ENCODE measurements around the gene KIF5A.

KIF5A gene

DNA sequence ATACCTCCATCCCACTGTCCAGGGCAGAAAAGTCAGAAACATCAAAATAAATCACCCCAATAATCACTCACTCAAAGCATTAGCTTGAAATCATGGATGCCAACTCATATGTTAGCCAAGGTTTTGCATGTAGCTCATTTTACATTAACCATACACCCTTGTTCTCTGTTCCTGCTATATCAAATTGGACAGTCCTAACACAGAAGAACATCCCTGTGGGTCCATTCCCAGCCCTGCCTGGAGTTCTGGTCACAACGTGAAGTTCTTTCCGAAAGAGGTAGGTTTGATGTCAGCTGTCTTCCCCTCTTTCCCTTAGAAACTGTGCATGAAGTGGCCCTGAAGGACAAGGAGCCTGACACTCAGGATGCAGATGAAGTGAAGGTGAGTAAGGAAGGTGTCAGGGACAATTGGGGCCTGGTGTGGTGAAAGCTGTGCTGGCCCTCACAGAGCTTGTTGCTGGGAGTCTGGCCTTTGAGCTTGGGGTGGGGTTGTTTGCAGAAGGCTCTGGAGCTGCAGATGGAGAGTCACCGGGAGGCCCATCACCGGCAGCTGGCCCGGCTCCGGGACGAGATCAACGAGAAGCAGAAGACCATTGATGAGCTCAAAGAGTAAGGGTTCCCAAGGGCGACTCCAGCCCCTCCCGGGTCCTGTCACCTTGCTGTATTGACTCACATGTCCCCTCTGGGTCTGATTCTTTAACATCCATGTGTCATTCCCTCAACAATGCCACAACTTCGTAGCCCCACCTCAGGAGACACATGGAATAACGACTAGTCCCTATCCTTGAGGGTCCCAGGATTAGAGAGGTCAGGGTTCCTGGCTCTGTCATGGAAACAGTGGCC, 26.1 kb downstream of the KIF5A start:
- DNase-seq (ENCODE audit: low read depth), result no peak
- TF ChIP-seq CTCF (IDR thresholded peaks at IDR 0.05; ENCODE audit: low read length, missing control alignments), result no peak
- H3K4me3 ChIP-seq (replicated peaks; ENCODE audit: low read depth, low read length), result no peak overlapping the region

GRCh38 chr12:57576613-57577160, 26.8 kb downstream of the KIF5A start:
- no peak for TF ChIP-seq CTCF (IDR thresholded peaks at IDR 0.05; ENCODE audit: low read length, missing control alignments)
- no peak for DNase-seq (ENCODE audit: low read depth)
- H3K4me3 ChIP-seq (replicated peaks; ENCODE audit: low read depth, low read length), result no peak overlapping the region

GRCh38 chr12:57577981-57578758, 28.3 kb downstream of the KIF5A start:
- TF ChIP-seq CTCF (IDR thresholded peaks at IDR 0.05; ENCODE audit: low read length, missing control alignments), result no peak
- no peak for DNase-seq (ENCODE audit: low read depth)
- H3K4me3 ChIP-seq (replicated peaks; ENCODE audit: low read depth, low read length), result no peak overlapping the region

DNA sequence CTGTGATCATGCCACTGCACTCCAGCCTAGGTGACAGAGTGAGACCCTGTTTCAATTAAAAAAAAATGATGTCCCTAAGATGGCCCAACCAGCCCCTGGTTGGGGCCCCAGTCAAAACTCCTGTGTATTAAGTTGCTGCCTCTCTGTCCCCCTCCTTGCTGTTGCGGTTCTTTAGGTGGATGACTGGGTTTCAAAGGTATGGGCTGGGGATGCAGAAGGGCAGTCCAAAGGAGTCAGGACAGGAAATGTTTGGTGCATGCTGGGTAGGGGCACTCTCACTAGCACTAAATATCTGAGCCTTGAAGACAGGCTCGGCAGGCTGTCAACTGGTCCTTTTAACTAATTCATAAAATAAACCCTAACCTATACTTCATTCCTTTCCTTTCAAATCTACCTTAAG, 29.2 kb downstream of the KIF5A start:
- DNase-seq (ENCODE audit: low read depth), result no peak
- TF ChIP-seq CTCF (IDR thresholded peaks at IDR 0.05; ENCODE audit: low read length, missing control alignments), result no peak
- H3K4me3 ChIP-seq (replicated peaks; ENCODE audit: low read depth, low read length), result no peak overlapping the region

GRCh38 chr12:57579677-57580465, 30.0 kb downstream of the KIF5A start:
- TF ChIP-seq CTCF (IDR thresholded peaks at IDR 0.05; ENCODE audit: low read length, missing control alignments), result no peak
- DNase-seq (ENCODE audit: low read depth), result no peak

GRCh38 chr12:57580466-57580795, 30.6 kb downstream of the KIF5A start:
- no peak for DNase-seq (ENCODE audit: low read depth)
- no peak for TF ChIP-seq CTCF (IDR thresholded peaks at IDR 0.05; ENCODE audit: low read length, missing control alignments)
- H3K4me3 ChIP-seq (replicated peaks; ENCODE audit: low read depth, low read length), result no peak overlapping the region

More at GRCh38 chr12:57579677-57580465, 30.0 kb downstream of the KIF5A start:
- no peak overlapping the region for H3K4me3 ChIP-seq (replicated peaks; ENCODE audit: low read depth, low read length)

All from fibroblast of pulmonary artery (primary cell).